ENCODE measurements around the gene KCNJ13. TPM values are rescaled to one million over a fixed set of nuclear protein-coding genes. Genes with fewer than 3 reads are reported as not detected.

KCNJ13 gene
- polyA plus RNA-seq, 1 donor from 2014 or later: not detected

GRCh38 chr2:232781765-232782164 lies 5.4 kb upstream of the KCNJ13 start:
- Histone ChIP-seq H3K27ac (ENCODE audit: low read length) (no peak overlapping the region), H3K9me3 (ENCODE audit: low read length) (no peaks in the 10 kb centered on the region), H4K20me1 (ENCODE audit: insufficient read depth) (no peaks in the 10 kb centered on the region), H3K4me2 (ENCODE audit: low read length) (no peak overlapping the region), H3K27me3 (ENCODE audit: insufficient read depth, low read depth, low read length) (no peaks in the 10 kb centered on the region), H3K79me2 (replicated peaks; ENCODE audit: insufficient read depth, low read length) (no peaks in the 10 kb centered on the region), H3K36me3 (ENCODE audit: insufficient read depth, low read length) (peaks cover 3% of the 10 kb centered on the region), H3F3A (ENCODE audit: insufficient read depth, low read length, poor library complexity, severe bottlenecking) (no peaks in the 10 kb centered on the region), H3K4me3 (ENCODE audit: low read length) (no peak overlapping the region), H2AFZ (ENCODE audit: low read depth, low read length) (no peak overlapping the region), H3K9ac (ENCODE audit: low read length) (no peak overlapping the region), H3K9me2 (ENCODE audit: insufficient read depth, low read length) (no peaks in the 10 kb centered on the region)
- TF ChIP-seq MXI1 (conservative IDR thresholded peaks at IDR 0.05; ENCODE audit: poor library complexity, severe bottlenecking) (no peak), CTCF (IDR thresholded peaks at IDR 0.05; ENCODE audit: poor library complexity, severe bottlenecking) (no peak), SMC3 (conservative IDR thresholded peaks at IDR 0.05; ENCODE audit: poor library complexity) (no peak), REST (IDR thresholded peaks at IDR 0.05; ENCODE audit: borderline replicate concordance) (no peak), RAD21 (conservative IDR thresholded peaks at IDR 0.05) (no peak), POLR2AphosphoS5 (IDR thresholded peaks at IDR 0.05) (no peak), TAF1 (IDR thresholded peaks at IDR 0.05; ENCODE audit: low read depth) (no peak), EP300 (conservative IDR thresholded peaks at IDR 0.05; ENCODE audit: poor library complexity, severe bottlenecking) (no peak), EZH2 (IDR thresholded peaks at IDR 0.05; ENCODE audit: borderline replicate concordance, insufficient read depth, low read length, poor library complexity, severe bottlenecking) (no peak)

GRCh38 chr2:232779934-232780333 lies 3.6 kb upstream of the KCNJ13 start:
- Histone ChIP-seq H3K4me3 (ENCODE audit: low read length) (no peak overlapping the region), H3K36me3 (ENCODE audit: insufficient read depth, low read length) (no peaks in the 10 kb centered on the region), H3K9ac (ENCODE audit: low read length) (no peak overlapping the region), H3K9me2 (ENCODE audit: insufficient read depth, low read length) (no peaks in the 10 kb centered on the region), H3K79me2 (replicated peaks; ENCODE audit: insufficient read depth, low read length) (no peaks in the 10 kb centered on the region), H3F3A (ENCODE audit: insufficient read depth, low read length, poor library complexity, severe bottlenecking) (no peaks in the 10 kb centered on the region), H3K9me3 (ENCODE audit: low read length) (no peaks in the 10 kb centered on the region), H3K27ac (ENCODE audit: low read length) (no peak overlapping the region), H3K4me2 (ENCODE audit: low read length) (no peak overlapping the region), H3K27me3 (ENCODE audit: insufficient read depth, low read depth, low read length) (no peaks in the 10 kb centered on the region), H2AFZ (ENCODE audit: low read depth, low read length) (no peak overlapping the region), H4K20me1 (ENCODE audit: insufficient read depth) (no peaks in the 10 kb centered on the region)
- TF ChIP-seq POLR2AphosphoS5 (IDR thresholded peaks at IDR 0.05) (no peak), REST (IDR thresholded peaks at IDR 0.05; ENCODE audit: borderline replicate concordance) (no peak), MXI1 (conservative IDR thresholded peaks at IDR 0.05; ENCODE audit: poor library complexity, severe bottlenecking) (no peak), SMC3 (conservative IDR thresholded peaks at IDR 0.05; ENCODE audit: poor library complexity) (no peak), CTCF (IDR thresholded peaks at IDR 0.05; ENCODE audit: poor library complexity, severe bottlenecking) (no peak), RAD21 (conservative IDR thresholded peaks at IDR 0.05) (no peak)

Data from neural cell (in vitro differentiated cells).